GM12878 (cell line): ENCODE measurements around the gene ITGB2. TPM values are rescaled to one million over a fixed set of nuclear protein-coding genes. Genes with fewer than 3 reads are reported as not detected.
A peak's percentile ranks its signal among the peaks of the same experiment; 100 is the strongest.

Source experiments
- CTCF ChIP-seq, 3 experiments: IDR thresholded peaks in 2 of 3; conservative IDR thresholded peaks in 1 of 3; 2 replicates each; pipeline ENCODE4 v1.5.1; 2011; ENCODE audit warnings: low read depth in 3 of 3, low read length in 3 of 3, mild to moderate bottlenecking in 3 of 3, control low read depth in 2 of 3, moderate library complexity in 2 of 3, inconsistent platforms in 1 of 3, mixed read lengths in 1 of 3; ENCODE audit not compliant: control insufficient read depth in 2 of 3, insufficient read depth in 1 of 3; ENCODE audit errors: extremely low read depth in 1 of 3
- ETV6 ChIP-seq, 2 experiments: fragments of 450-650 bp in 1 of 2; IDR thresholded peaks in 1 of 2; conservative IDR thresholded peaks in 1 of 2; 2 replicates each; pipeline ENCODE4 v1.6.1; 2014; ENCODE audit warnings: antibody characterized with exemption in 1 of 2, borderline replicate concordance in 1 of 2, low read depth in 1 of 2, mild to moderate bottlenecking in 1 of 2, moderate library complexity in 1 of 2
- IKZF2 ChIP-seq, 2 experiments: fragments of 450-650 bp; IDR thresholded peaks; 2 replicates each; pipeline ENCODE4 v1.6.1; 2017; ENCODE audit warnings: mild to moderate bottlenecking in 2 of 2, moderate library complexity in 2 of 2
- SMC3 ChIP-seq: IDR thresholded peaks from 2 replicates; pipeline ENCODE4 v1.6.1; 2011; ENCODE audit warnings: low read length, improper control_type of control experiment, borderline replicate concordance
- ZNF274 ChIP-seq: IDR thresholded peaks from one replicate; pipeline ENCODE4 v1.8.0; 2011; ENCODE audit not compliant: insufficient read length, insufficient read depth
- ZNF384 ChIP-seq: IDR thresholded peaks from 2 replicates; pipeline ENCODE4 v1.6.1; 2012; ENCODE audit warnings: low read depth, mild to moderate bottlenecking, low read length, improper control_type of control experiment, borderline replicate concordance
- ZNF592 ChIP-seq: fragments of 450-650 bp; IDR thresholded peaks from 2 replicates; pipeline ENCODE4 v1.6.1; 2017; ENCODE audit warnings: mild to moderate bottlenecking, moderate library complexity
- polyA plus RNA-seq, 11 experiments: library from polyadenylated mRNA; depleted of rRNA in 4 of 11; unstranded in 6 of 11; stranded (reverse) in 5 of 11; fragments of >200 nt; fragmentation: Nextera tagmentation in 4 of 11; fragmentation: Illumina TruSeq in 1 of 11; extraction: Ambion mirVana in 4 of 11; extraction: Trizol in 1 of 11; gene quantifications; 1 replicate in 1 of 11; 2 replicates in 10 of 11; pipeline versions ENCODE4 v1.2.1 to v1.2.3, GENCODE V29; 2011 to 2016; ENCODE audit warnings: inconsistent platforms in 2 of 11, missing spikeins in 2 of 11, low read depth in 1 of 11
- total RNA-seq, 4 experiments: library from RNA; depleted of rRNA in 3 of 4; stranded (reverse); fragments of >200 nt in 3 of 4; fragmentation: Illumina TruSeq in 1 of 4; extraction: Trizol in 1 of 4; gene quantifications; 2 replicates each; pipeline versions ENCODE4 v1.2.1 to v1.2.3, GENCODE V29; 2013 to 2021

ITGB2 gene
- total and polyA plus RNA-seq, 10 of the 15 experiments (the other 5 are each of a cell fraction or from before 2014, with no cell fraction given), result 8.0 to 172 (median 58.9) TPM

GRCh38 chr21:44875316-44875700, 45.4 kb downstream of the ITGB2 start (continued):
- TF ChIP-seq ZNF592 (no peak), ZNF384 (no peak), ZNF274 (no peak), IKZF2 (IDR thresholded peaks at IDR 0.05) (peak in 1 of 2 experiments; percentile 48; a peak in 3 of 4 replicates), ETV6 (conservative IDR thresholded peaks at IDR 0.05 in 1 of 2, IDR thresholded peaks at IDR 0.05 in 1 of 2; ENCODE audit: borderline replicate concordance in 1 of 2, low read depth in 1 of 2) (no peak), SMC3 (peak; percentile 19; the same call in 1 of the 2 replicates), CTCF (IDR thresholded peaks at IDR 0.05 in 2 of 3, conservative IDR thresholded peaks at IDR 0.05 in 1 of 3; ENCODE audit: control insufficient read depth in 2 of 3, extremely low read depth in 1 of 3, insufficient read depth in 1 of 3, low read depth in 3 of 3, low read length in 3 of 3) (peak in 2 of 3 experiments; percentile 12 to 49; a peak in 2 of 6 replicates)
